ENCODE measurements around the gene ADARB1. TPM values are rescaled to one million over a fixed set of nuclear protein-coding genes. Genes with fewer than 3 reads are reported as not detected.

ADARB1 gene
- total RNA-seq, 1 donor from 2014 or later: 25.8 TPM

DNA sequence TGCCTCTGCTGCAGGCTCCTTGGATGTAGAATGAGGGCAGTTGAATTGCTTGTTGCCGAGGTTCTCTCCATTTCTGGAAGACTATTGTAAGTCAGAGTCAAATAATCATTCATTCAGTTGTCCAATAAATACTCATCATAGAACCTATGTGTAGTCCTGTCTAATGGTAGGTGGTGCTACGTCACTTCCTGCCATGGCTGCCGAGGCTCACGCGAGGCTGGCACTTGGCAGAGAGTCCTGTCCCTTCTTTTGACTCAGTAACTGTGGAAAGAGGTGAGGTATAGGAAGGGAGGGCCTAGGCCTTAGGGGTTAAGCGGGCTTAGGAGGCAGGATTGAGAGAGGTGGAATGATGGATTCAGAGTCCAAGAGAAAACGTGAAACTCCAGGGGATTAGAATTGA, 9.7 kb downstream of the ADARB1 start:
- Histone ChIP-seq H3K4me3 (ENCODE audit: insufficient read depth, low read depth, low read length) (no peak overlapping the region), H3K9me3 (ENCODE audit: insufficient read depth, low read depth, low read length) (no peaks in the 10 kb centered on the region), H4K20me1 (ENCODE audit: insufficient read depth, low read length) (peaks cover 74% of the 10 kb centered on the region), H3K4me1 (ENCODE audit: insufficient read depth, low read length) (peaks cover 13% of the 10 kb centered on the region), H3K4me2 (ENCODE audit: low read length) (no peak overlapping the region), H3K27me3 (ENCODE audit: insufficient read depth, low read length) (no peaks in the 10 kb centered on the region), H3K79me2 (ENCODE audit: insufficient read depth, low read length) (peaks cover 64% of the 10 kb centered on the region), H3K36me3 (ENCODE audit: insufficient read depth, low read length) (no peaks in the 10 kb centered on the region), H3K9ac (ENCODE audit: low read length) (no peak overlapping the region), H2AFZ (ENCODE audit: low read depth, low read length) (no peak overlapping the region), H3K27ac (ENCODE audit: low read depth, low read length) (no peak overlapping the region)
- H3K27me3 Mint-ChIP-seq (ENCODE audit: low read depth, unreplicated experiment): no peaks in the 10 kb centered on the region
- peaks cover 20% of the 10 kb centered on the region for H3K4me1 Mint-ChIP-seq (ENCODE audit: low read depth, unreplicated experiment)
- H3K4me3 Mint-ChIP-seq (ENCODE audit: unreplicated experiment): no peak overlapping the region
- no peaks in the 10 kb centered on the region for H3K9me3 Mint-ChIP-seq (ENCODE audit: unreplicated experiment)
- FAIRE-seq (no peak), DNase-seq (ENCODE audit: low read depth) (no peak)
- H3K36me3 Mint-ChIP-seq (ENCODE audit: low read depth, unreplicated experiment): peaks cover 8% of the 10 kb centered on the region
- H3K27ac Mint-ChIP-seq (ENCODE audit: unreplicated experiment): no peak overlapping the region
- TF ChIP-seq, protein P1, sequence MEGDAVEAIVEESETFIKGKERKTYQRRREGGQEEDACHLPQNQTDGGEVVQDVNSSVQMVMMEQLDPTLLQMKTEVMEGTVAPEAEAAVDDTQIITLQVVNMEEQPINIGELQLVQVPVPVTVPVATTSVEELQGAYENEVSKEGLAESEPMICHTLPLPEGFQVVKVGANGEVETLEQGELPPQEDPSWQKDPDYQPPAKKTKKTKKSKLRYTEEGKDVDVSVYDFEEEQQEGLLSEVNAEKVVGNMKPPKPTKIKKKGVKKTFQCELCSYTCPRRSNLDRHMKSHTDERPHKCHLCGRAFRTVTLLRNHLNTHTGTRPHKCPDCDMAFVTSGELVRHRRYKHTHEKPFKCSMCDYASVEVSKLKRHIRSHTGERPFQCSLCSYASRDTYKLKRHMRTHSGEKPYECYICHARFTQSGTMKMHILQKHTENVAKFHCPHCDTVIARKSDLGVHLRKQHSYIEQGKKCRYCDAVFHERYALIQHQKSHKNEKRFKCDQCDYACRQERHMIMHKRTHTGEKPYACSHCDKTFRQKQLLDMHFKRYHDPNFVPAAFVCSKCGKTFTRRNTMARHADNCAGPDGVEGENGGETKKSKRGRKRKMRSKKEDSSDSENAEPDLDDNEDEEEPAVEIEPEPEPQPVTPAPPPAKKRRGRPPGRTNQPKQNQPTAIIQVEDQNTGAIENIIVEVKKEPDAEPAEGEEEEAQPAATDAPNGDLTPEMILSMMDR (IDR thresholded peaks at IDR 0.05; ENCODE audit: insufficient read depth, low read depth, low read length): no peak
- no peak for TF ChIP-seq EZH2 (IDR thresholded peaks at IDR 0.05; ENCODE audit: insufficient read depth, low read length)

DNA sequence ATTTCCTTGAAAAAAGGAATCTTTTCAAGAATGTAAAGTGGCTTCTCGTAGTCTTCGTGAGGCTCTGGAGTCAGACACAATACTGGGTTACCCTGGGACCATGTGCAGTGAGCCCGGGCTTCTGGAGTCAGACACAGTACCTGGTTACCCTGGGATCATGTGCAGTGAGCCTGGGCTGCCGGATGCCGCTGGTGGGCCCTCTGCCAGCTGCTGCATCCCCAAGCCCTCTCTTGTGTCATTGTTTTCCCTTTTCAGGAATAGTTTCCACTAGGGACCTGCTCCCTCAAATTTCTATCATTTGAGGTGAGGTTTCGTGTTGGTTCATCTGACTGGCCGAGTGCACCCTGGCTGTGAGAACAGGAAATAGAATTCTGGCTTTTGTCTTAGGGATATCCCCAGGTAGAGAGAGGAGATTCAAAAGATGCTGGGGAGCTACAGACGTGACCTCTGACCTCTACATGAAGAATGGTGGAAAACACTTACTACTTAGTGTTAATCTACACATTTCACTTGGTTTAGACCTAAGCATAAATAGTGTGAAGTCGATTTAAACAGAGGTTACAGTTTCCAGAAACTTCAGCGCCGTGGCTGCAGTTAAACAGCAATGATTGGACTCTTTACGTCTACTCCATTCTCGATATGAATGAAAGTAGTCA, 10.6 kb downstream of the ADARB1 start:
- Histone ChIP-seq H3K36me3 (ENCODE audit: insufficient read depth, low read length) (no peaks in the 10 kb centered on the region), H3K9me3 (ENCODE audit: insufficient read depth, low read depth, low read length) (no peaks in the 10 kb centered on the region), H3K9ac (ENCODE audit: low read length) (no peak overlapping the region), H3K4me3 (ENCODE audit: insufficient read depth, low read depth, low read length) (no peak overlapping the region), H3K4me2 (ENCODE audit: low read length) (no peak overlapping the region), H3K27ac (ENCODE audit: low read depth, low read length) (no peak overlapping the region), H2AFZ (ENCODE audit: low read depth, low read length) (no peak overlapping the region), H3K27me3 (ENCODE audit: insufficient read depth, low read length) (no peaks in the 10 kb centered on the region), H3K4me1 (ENCODE audit: insufficient read depth, low read length) (peaks cover 11% of the 10 kb centered on the region), H3K79me2 (ENCODE audit: insufficient read depth, low read length) (peaks cover 61% of the 10 kb centered on the region), H4K20me1 (ENCODE audit: insufficient read depth, low read length) (peaks cover 72% of the 10 kb centered on the region)
- peaks cover 20% of the 10 kb centered on the region for H3K4me1 Mint-ChIP-seq (ENCODE audit: low read depth, unreplicated experiment)
- FAIRE-seq (no peak), DNase-seq (ENCODE audit: low read depth) (no peak)
- no peak overlapping the region for H3K4me3 Mint-ChIP-seq (ENCODE audit: unreplicated experiment)
- peaks cover 8% of the 10 kb centered on the region for H3K36me3 Mint-ChIP-seq (ENCODE audit: low read depth, unreplicated experiment)
- no peaks in the 10 kb centered on the region for H3K27me3 Mint-ChIP-seq (ENCODE audit: low read depth, unreplicated experiment)
- TF ChIP-seq EZH2 (IDR thresholded peaks at IDR 0.05; ENCODE audit: insufficient read depth, low read length): no peak
- no peak overlapping the region for H3K27ac Mint-ChIP-seq (ENCODE audit: unreplicated experiment)
- H3K9me3 Mint-ChIP-seq (ENCODE audit: unreplicated experiment): no peaks in the 10 kb centered on the region

DNA sequence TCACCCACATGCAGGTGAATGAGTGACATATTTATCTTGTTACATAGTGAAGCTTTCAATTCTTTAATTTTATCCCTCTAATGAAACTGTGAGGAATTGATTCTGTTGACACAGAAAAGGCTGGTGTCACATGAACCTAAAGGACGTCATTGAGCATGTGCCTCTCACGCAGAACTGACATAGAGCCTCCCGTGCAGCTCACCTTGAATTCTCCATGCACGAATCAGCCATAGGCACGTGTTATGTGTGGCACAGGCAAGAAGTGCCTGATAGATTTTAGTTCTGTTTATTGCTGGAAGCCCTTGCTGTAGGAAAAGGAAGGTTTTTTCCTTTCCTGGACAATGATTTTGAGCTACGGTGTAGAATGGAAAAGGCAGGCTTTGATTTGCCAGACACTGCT, 11.3 kb downstream of the ADARB1 start:
- Histone ChIP-seq H3K4me2 (ENCODE audit: low read length) (no peak overlapping the region), H2AFZ (ENCODE audit: low read depth, low read length) (no peak overlapping the region), H4K20me1 (ENCODE audit: insufficient read depth, low read length) (peaks cover 71% of the 10 kb centered on the region), H3K27ac (ENCODE audit: low read depth, low read length) (no peak overlapping the region), H3K9ac (ENCODE audit: low read length) (no peak overlapping the region), H3K9me3 (ENCODE audit: insufficient read depth, low read depth, low read length) (no peaks in the 10 kb centered on the region), H3K79me2 (ENCODE audit: insufficient read depth, low read length) (peaks cover 63% of the 10 kb centered on the region), H3K36me3 (ENCODE audit: insufficient read depth, low read length) (no peaks in the 10 kb centered on the region), H3K4me3 (ENCODE audit: insufficient read depth, low read depth, low read length) (no peak overlapping the region), H3K27me3 (ENCODE audit: insufficient read depth, low read length) (no peaks in the 10 kb centered on the region), H3K4me1 (ENCODE audit: insufficient read depth, low read length) (peaks cover 9% of the 10 kb centered on the region)
- TF ChIP-seq EZH2 (IDR thresholded peaks at IDR 0.05; ENCODE audit: insufficient read depth, low read length): no peak
- TF ChIP-seq, protein P1 (IDR thresholded peaks at IDR 0.05; ENCODE audit: insufficient read depth, low read depth, low read length): no peak
- no peak for DNase-seq (ENCODE audit: low read depth)
- Mint-ChIP-seq H3K27ac (ENCODE audit: unreplicated experiment) (no peak overlapping the region), H3K4me1 (ENCODE audit: low read depth, unreplicated experiment) (peaks cover 17% of the 10 kb centered on the region), H3K9me3 (ENCODE audit: unreplicated experiment) (no peaks in the 10 kb centered on the region), H3K27me3 (ENCODE audit: low read depth, unreplicated experiment) (no peaks in the 10 kb centered on the region), H3K36me3 (ENCODE audit: low read depth, unreplicated experiment) (peaks cover 8% of the 10 kb centered on the region), H3K4me3 (ENCODE audit: unreplicated experiment) (no peak overlapping the region)
- no peak for FAIRE-seq

Data from astrocyte (in vitro differentiated cells and primary cell).